MM.1S (cell line): ENCODE results near the gene FIGNL2.

Experiments used
- CTCF ChIP-seq: fragments of 300-600 bp; sonication (generic); IDR thresholded peaks from 2 replicates; pipeline ENCODE4 v1.5.1; 2016; ENCODE audit warnings: antibody characterized with exemption, low read length, mixed read lengths
- EZH2 ChIP-seq: fragments of 300-600 bp; sonication (generic); optimal IDR thresholded peaks from 2 replicates; pipeline ENCODE3; 2017; ENCODE audit warnings: low read depth, mild to moderate bottlenecking, antibody characterized with exemption, low read length, mixed read lengths
- EZH2phosphoT487 ChIP-seq: fragments of 300-600 bp; sonication (generic); IDR thresholded peaks from 2 replicates; pipeline ENCODE4 v1.6.1; 2018; ENCODE audit warnings: antibody characterized with exemption, low read length

- TF ChIP-seq CTCF (no peak), EZH2 (no peak), EZH2phosphoT487 (no peak)
These were observed 12.3 kb downstream of the FIGNL2 start for GRCh38 chr12:51836041-51836826.
